UCSD-AML1 (cell line): ENCODE data around the gene SLC35F2.
"Not testable (repeated sequence)": the region's sequence is repeated elsewhere in the genome, so short reads cannot be mapped to it uniquely, and the experiment has no call there.

Experiments
- DNase-seq: peaks from one replicate; lab custom pipeline; 2025; ENCODE audit not compliant: unreplicated experiment; lab: John Stamatoyannopoulos, UW

Gene SLC35F2

DNA sequence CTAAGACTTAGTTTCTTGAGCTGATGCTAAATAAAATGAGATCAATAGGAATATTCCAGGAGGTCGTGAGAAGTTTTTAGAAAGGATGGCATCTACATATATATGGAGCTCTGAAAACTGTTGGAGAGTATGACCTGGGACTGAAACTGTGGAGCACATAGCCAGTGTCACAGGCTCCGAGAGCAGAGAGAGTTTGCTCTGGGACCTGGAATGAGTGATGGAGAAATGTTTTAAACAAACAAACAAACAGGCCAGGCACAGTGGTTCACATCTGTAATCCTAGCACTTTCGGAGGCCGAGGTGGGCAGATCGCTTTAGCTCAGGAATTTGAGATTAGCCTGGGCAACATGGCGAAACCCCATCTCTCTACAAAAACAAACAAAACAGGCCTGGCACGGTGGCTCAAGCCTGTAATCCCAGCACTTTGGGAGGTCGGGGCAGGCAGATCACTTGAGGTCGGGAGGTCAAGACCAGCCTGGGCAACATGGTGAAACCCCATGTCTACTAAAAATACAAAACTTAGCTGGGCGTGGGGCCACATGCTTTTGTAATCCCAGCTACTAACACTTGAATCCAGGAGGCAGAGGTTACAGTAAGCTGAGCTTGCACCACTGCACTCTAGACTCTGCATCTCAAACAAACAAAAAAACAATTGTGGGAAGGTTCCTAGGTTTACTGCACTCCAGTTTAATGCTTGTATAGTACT, 67.1 kb downstream of the SLC35F2 start:
- DNase-seq, result no peak

DNA sequence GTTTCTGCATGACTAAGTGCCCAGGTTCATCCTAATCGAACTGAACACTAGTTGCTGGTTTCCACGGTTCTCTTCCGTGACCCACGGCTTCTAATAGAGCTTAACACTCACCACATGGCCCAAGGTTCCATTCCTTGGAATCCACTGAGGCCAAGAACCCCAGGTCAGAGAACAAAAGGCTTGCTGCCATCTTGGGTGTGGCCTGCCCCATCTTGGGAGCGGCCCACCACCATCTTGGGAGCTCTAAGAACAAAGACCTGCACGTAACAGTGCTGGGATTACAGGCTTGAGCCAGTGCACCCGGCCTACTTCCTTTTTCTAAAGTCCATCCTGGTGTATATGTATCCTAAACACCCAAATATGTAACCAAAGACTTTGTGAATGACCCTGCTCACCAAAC, 68.8 kb downstream of the SLC35F2 start:
- no peak for DNase-seq

DNA sequence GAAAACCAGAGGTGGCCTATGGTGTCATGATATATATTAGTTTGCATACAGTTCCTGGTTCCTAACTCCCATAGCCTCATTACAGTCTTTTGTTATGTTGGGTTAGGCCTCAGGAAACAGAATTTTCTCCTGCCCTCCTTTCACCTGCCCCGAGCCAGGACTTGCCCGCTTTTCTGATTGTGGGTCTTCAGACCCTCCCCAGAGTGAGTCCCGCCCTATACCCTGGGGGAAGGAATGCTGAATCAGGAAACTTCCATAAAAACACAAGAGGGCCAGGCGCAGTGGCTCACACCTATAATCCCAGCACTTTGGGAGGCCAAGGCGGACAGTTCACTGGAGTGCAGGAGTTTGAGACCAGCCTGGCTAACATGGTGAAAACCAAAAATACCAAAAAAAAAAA, 70.9 kb downstream of the SLC35F2 start:
- no peak for DNase-seq

DNA sequence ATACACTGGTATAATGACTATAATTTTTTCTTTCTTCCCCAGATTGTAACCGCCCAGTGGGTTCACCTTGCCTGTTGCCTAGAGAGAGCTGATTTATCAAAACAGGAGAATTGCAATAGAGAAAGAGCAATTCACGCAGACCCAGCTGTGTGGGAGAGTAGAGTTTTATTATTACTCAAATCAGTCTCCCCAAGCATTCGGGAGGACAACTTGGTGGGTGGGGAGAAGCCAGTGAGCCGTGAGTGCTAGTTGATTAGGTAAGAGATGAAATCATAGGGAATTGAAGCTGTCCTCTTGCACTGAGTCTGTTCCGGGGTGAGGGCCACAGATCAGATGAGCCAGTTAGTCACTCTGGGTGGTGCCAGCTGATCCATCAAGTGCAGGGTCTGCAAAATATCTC, 73.2 kb downstream of the SLC35F2 start:
- DNase-seq, result no peak

DNA sequence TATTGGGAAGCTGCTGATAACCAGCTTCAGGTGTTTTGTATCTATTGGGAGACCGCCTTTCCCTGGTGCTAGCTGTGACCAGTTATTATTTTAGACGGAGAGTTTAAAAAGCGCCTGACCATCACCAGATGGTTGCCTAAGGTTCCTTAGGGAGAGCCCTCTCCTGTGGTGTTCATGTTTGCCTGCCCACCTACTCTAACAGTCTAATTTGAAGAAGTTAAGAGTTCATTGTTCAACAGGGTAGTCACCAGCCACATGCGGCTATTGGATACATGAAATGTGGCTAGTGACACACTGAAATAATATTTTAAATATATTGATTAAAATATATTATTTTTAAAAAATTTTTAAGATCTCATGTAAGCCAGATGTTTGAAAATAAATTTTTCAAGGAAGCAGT, 75.5 kb downstream of the SLC35F2 start:
- DNase-seq, result no peak

DNA sequence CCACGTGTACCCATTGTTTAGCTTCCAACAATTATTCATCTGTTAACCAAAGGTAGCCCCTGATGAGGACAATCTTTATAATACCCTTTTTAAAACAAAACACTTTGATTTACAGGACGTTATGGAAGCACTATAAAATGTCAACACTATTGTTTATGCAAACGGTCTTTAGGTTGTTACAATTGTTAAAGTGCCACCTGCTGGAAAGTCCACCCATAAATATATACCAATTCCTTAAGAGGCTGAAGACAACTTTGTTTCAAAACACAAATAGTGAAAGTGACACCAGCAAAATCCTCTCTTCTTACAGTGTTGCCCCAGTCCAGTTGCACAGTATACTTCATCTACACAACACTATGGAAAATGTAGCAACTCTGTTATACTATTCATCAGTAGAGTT, 77.8 kb downstream of the SLC35F2 start:
- no peak for DNase-seq

DNA sequence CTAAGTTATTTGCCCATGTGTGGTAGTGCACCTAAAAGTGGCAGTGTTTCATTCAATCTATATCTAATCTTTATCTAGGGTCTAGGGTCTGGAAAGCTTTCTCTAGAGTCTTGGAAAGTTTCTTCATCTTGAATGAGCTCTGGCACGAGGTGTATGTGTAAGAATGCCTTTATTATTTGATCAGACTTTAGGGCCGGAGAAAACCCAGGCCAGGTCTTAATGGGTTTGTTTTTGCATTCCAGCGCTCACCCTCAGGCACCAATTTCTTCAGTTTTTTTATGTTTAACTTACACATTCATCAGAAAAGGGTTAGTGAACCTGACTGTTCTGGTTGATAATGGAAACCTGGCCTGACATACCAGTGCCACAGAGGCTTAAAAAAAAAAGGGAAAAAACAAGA, 78.5 kb downstream of the SLC35F2 start:
- no peak for DNase-seq

DNA sequence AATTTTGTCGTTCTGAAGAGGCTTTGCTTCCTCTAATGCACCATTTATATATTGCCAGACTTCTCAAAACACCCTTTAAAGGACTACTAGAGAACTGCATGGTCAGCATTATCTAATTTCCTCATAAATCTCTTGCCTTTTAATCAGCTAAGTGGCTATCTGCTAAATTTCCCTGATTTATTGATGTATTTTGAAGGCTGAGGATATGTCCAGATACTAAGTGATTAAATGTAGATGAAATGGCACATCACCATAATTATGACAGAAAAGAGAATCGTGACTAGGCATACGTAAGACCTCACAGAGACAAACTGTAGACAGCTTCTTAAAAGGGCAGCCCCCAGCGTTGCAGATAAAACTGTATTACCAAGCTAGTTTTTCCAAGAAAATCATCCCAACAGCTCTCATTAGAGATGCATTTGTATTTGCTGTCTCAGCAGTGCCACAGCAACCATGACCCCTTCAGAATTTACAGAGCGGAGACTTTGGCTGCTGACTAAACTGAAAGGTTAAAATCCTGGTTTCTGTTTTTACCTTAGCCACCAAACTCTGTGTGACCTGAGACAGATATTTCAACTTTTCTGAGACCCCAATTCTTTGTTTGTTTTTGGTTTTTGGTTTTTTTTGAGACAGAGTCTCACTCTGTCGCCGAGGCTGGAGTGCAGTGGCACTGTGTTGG, 79.6 kb downstream of the SLC35F2 start:
- DNase-seq, result no peak

DNA sequence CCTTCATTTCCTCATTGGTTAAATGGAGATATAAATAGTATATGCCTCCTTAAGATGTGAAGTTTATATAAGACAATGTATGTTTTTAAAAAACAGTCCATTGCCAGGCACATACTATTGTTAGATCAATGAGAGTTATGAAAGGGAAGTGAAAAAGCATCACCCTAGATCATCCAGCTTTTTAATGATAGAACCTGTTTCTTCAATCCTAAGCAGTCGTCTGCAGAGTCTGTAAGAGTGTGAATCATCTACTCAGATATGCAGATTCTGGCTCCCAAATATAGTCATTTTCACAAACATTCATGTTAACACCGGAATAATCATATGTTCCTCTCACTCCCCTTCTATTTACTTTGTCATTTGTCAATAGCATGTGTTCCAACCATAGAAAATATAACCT, 81.5 kb downstream of the SLC35F2 start:
- no peak for DNase-seq

DNA sequence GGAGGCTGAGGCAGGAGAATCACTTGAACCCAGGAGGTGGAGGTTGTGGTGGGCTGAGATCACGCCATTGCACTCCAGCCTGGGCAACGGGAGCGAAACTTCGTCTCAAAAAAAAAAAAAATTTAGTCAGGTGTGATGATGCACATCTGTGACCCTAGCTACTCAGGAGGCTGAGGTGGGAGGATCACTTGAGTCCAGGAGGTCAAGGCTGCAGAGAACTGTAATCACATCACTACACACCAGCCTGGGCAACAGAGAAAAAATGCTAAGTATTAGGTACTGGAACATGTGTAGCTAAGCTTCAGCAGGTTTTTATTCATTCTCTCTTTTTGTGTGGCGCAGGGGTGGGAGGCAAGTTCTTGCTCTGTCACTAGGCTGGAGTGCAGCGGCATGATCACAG, 82.5 kb downstream of the SLC35F2 start:
- DNase-seq, result no peak

DNA sequence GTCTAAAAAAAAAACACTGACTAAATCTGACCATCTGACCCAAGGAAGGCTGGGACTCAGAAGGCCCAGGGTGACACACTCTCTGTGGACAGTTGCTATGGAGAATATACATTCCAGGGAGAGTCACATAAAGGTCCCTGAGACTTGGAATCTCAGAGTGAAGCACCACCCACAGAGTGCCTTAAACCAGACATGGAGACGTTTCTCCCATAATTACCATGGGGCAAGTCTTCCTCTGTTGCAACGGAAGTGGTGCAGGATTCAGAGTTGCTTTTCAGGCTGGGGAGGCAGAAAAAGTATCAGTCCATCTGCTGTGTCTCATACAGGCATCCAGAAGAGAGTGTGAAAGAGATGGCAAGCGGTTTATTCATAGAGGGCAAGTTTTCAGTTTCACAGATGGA, 88.0 kb downstream of the SLC35F2 start:
- DNase-seq, result no peak

DNA sequence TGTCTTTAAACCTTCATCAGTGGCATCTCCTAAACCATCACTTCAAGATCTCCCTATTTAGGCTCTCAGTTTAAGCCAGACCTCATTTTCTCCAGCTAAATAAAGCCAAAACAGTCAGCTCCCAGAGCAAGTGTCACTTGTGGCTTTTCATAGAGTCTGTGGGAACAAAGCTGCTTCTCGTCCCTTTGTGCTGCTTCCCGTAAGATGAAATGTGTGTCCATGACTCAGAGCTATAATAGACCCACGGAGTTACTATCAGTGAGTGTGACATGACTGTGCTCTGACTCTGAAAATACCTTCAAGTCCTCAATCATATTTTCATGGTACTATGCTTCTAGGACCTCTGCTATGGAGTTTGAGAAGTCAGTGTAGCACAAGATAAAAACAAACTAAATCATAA, 89.4 kb downstream of the SLC35F2 start:
- no peak for DNase-seq

DNA sequence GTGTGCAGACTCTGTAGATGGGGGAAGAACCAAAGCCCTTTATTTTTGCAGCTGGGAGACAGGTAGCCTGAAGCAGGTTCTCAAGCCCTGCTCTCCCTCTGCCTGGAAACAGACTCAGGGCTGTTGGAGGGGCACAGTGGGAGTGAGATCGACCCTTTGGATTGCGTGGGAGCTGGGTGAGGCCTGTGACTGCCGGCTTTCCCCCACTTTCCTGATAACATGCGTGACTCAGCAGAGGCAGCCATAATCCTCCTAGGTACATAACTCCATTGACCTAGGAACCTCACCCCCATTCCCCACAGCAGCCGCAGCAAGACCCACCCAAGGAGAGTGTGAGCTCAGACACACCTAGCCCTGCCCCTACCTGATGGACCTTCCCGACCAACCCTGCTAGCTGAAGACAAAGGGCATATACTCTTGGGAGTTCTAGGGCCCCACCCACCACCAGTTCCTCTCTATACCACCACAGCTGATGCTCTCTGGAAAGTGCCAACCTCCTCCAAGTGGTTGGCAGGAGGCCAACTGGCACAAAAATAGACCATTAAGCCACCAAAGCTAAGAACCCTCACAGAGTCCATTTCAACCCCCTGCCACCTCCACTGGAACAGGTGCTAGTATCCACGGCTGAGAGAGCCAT, 99.8 kb downstream of the SLC35F2 start:
- not testable (repeated sequence) for DNase-seq

DNA sequence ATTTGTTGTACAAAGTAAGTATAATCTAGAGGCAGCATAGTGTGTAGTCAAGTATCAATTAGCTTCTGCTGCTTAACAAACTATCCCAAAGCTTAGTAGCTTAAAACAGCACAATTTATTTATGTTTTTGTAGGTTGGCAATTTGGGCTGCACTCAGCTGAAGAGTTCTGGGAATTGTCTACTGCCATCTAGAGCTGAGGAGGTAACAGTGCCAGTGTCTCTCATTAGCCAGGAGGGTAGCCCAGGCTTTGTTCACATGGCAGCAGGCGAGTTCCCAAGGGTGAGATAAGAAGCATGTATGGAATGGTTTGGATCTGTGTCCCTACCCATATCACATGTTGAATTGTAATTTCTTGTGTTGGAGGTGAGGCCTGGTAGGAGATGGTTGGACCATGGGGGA, 100.9 kb downstream of the SLC35F2 start:
- DNase-seq, result no peak

DNA sequence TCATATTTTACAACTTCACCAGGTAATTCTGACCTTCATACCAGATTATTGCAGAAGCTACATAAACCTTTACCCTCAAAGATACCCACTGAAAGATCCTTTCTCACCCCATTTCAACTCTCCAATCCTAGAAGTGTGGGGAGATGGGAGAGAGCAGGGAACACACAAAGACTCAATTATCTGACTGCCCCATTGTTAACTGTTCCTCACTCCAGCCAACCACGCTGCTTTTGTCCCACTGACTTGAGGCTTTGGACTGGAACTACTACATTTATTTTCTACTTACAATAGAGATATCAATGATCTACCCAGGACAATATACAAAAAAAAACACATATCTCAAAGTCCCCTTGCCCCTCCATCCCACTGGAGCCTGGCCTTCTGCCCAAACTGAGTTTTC, 102.0 kb downstream of the SLC35F2 start:
- no peak for DNase-seq

DNA sequence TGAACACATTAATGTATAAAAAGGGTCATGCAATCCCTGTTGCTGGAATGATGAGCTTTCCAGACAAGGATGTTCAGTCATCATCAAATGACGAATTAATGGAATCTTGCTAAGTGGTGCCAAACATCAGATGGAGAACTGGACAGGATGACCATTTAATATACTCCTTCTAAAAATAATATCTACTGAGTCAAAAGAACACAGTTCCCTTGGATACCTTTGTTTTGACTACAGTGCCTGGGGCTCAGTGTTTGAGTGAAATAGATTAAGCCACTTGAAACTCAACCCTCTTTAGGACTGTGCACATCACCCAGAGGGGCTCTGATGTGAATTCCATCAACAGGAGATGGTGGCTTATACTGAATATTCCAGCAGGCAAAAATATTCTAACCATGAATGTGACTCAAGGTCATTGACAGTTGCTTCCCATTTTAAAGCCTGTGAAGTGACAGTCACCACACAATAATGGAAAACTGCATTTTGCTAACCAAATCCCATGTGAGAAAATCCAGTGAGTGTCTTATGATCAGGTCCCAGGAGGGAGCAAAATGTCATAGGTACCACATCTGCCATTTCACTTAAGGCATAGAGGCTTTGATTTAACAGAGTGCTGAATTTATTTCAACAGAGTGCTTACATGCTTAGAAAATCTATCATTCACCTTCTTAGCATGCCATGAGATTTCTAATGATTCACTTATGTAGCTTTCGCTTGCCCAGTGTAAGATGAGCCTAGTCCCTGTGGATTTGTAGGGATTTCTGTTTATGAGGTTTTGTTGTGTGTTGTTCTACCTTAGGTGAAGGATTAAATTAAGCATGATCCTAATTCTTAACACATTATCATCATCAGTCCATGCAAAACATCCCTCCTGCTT, 105.4 kb downstream of the SLC35F2 start:
- DNase-seq, result no peak

DNA sequence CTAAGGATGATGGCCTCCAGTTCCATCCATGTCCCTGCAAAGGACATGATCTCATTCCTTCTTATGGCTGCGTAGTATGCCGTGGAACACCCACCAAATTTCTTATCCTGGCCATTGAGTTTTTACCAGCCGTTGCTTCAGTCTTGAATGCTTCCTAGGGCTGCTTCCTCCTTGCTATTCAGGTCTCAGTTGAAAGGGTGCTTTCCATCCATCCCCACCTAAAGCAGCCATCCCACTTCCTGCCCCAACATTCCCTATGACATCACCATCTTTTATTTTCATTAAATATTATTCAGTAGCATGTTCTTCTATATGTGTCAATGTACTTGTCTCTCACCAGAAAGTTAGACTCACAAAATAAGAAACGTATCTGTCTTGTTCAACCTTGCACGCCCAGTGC, 106.1 kb downstream of the SLC35F2 start:
- DNase-seq, result no peak

DNA sequence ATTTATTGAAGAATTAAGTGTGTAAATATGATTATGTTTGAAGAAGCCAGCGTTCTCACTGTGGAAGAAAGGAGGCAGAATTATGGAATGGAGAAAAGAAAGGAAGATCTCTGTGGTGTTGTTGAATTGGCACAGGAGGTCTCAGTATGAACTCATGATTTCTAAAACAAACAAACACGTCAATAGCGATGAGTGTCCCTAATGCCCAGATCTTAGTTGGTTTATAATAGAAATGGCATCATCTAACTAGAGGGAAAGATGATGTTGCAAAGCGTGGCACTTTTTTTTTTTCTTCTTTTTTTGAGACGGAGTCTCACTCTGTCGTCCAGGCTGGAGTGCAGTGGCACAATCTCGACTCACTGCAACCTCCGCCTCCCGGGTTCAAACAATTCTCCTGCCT, 107.5 kb downstream of the SLC35F2 start:
- no peak for DNase-seq

DNA sequence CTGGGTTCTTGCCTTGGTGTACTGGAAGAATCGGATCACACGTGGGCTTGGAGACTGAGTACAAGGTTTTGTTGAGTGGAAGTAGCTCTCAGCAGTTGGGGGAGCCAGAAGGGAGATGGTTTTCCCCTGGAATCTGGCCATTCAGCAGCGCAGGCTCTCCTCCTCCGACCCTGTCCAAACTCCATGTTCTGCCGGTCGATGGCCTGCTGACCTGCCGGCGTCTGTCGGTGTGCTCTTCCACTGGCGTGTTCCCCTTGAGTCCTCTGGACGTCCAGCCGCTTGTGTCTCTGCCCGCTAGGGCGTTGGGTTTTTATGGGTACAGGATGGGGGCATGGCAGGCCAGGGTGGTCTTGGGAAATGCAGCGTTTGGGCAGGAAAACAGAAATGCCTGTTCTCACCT, 108.3 kb downstream of the SLC35F2 start:
- DNase-seq, result no peak

DNA sequence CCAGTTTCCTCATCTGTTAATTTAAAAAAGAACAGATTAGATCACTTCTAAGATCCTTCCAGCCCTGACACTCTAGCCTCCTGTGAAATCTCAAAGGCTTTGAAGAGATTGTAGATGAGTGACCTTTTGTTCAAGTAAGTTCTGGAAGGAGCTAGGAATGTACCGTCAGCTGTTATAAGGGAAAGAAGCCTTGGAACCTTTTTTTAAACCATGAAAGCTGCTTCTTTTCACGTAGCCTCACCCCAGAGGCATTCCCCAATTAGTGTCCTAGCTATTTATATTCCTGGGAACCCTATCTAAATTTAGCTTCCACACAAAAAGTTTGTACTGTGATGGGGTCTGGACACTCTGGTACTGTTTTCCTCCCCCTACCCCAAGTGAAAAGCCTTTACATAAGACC, 111.0 kb downstream of the SLC35F2 start:
- no peak for DNase-seq

DNA sequence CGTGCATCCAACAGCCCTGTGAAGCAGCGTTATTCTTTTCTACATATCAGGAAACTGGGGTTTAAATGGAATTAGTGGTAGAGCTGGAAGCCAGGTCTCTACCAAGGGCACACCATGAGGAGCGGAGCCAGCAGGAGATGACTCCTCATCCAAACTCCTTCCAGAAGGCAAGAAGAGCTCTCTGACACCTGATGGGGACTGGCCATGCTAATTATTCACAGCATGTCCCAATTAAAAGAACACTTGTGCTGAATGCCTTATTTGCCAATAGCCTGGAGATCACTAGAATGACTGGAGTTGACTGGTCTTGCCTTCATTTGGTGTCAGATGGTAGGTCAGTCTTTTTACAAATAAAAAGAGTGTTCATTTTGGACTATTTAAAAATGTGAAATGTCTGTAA, 113.9 kb downstream of the SLC35F2 start:
- DNase-seq, result no peak

DNA sequence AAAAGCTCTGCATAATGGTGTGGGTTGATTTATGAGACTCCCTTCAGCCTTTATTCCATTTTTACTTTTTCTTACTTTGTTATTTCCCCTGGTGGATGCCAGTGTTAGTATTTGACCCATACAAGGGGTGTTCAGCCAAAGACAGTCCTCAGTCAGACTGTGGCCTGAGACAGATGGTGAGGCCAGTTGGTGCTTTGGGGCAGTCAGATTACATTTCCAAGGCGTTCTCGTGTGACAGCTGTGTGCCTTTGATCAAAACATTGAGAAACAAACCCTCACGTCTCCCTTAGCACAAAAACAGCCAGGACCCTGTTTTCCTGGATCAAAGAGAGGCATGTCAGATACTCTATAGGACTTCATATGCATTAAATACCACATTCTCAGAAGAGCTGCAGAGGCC, 115.4 kb downstream of the SLC35F2 start:
- no peak for DNase-seq
